Mesothelial cell of epicardium (in vitro differentiated cells): Measurements from ENCODE around the gene LYPD4. TPM values are rescaled to one million over a fixed set of nuclear protein-coding genes. Genes with fewer than 3 reads are reported as not detected.
A peak's percentile ranks its signal among the peaks of the same experiment; 100 is the strongest.
"Not testable (repeated sequence)": the region's sequence is repeated elsewhere in the genome, so short reads cannot be mapped to it uniquely, and the experiment has no call there.

Experiments
- DNase-seq, 2 experiments: peaks; one replicate each; pipeline ENCODE4 v3.0.0; 2021; ENCODE audit warnings: low spot score in 2 of 2; ENCODE audit not compliant: unreplicated experiment in 2 of 2
- H3K27ac Mint-ChIP-seq: 2 replicates; pipeline ENCODE4 v1.8.0; 2021; ENCODE audit warnings: mixed read lengths
- H3K27me3 Mint-ChIP-seq: 2 replicates; pipeline ENCODE4 v1.8.0; 2021; ENCODE audit warnings: low read depth, mixed read lengths
- H3K36me3 Mint-ChIP-seq: 2 replicates; pipeline ENCODE4 v1.8.0; 2021; ENCODE audit warnings: mixed read lengths
- H3K4me1 Mint-ChIP-seq: 2 replicates; pipeline ENCODE4 v1.8.0; 2021; ENCODE audit warnings: mixed read lengths
- H3K4me3 Mint-ChIP-seq: 2 replicates; pipeline ENCODE4 v1.8.0; 2021; ENCODE audit warnings: mild to moderate bottlenecking, moderate library complexity, mixed read lengths
- H3K9me3 Mint-ChIP-seq: 2 replicates; pipeline ENCODE4 v1.8.0; 2021; ENCODE audit warnings: mixed read lengths
- total RNA-seq: library from RNA; stranded (reverse); gene quantifications from 3 replicates; pipeline ENCODE4 v1.2.1, GENCODE V29; 2021
- TF ChIP-seq, protein P1 (sequence below): fragments of 200-600 bp; sonication (generic); IDR thresholded peaks from one replicate; pipeline ENCODE4 v1.5.0; 2021; ENCODE audit warnings: antibody characterized with exemption; ENCODE audit not compliant: unreplicated experiment

LYPD4 gene
- total RNA-seq, 1 donor from 2014 or later: not detected

DNA sequence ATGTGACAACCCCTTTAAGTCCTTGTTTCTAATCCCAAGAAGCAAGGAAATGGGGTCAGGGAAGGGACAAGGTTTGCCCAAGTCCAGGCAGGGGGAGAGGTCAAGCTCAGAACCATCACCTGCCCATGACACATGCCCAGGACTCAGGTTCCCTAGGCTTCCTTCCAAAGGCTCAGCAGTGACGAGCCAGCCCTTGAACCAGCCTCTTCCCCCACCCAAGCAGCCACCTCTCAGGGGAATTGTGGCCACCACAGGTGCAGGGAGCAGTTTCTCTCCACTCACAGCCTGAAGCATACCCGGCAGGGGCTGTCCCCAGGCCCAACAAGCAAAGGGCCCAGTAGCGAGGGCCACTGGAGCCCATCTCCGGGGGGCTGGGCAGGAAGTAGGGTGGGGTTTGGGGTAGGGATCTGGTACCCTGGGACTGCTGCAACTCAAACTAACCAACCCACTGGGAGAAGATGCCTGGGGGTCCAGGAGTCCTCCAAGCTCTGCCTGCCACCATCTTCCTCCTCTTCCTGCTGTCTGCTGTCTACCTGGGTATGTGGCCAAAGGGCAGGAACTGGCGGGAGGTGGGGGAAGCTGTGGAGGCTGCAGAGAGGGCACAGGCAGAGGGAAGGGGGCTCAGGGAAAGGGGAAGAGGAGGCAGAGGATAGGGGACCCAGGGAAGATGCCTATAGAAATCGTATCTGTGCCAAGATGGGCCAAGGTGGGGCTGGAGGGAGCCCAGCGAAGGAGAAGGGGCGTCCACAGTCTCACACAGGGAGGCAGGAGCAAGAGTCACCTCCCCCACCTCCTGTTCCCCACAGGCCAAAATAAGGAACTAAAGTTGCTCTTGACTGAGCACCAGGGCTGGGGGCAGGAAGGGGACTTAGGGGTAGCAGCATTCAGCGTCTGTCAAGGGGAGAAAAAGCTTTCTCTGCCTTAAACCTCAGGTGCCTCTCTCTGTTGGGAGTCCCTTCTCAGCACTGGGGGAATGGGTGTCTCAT lies 32.7 kb upstream of the LYPD4 start, which contains the start of gene CD79A:
CD79A (plus strand) TSS at position 433 of the 986 bp plus-strand sequence; CDS start at position 459, 26 bp downstream.
- H3K36me3 Mint-ChIP-seq: no peaks in the 10 kb centered on the region
- TF ChIP-seq, protein P1, sequence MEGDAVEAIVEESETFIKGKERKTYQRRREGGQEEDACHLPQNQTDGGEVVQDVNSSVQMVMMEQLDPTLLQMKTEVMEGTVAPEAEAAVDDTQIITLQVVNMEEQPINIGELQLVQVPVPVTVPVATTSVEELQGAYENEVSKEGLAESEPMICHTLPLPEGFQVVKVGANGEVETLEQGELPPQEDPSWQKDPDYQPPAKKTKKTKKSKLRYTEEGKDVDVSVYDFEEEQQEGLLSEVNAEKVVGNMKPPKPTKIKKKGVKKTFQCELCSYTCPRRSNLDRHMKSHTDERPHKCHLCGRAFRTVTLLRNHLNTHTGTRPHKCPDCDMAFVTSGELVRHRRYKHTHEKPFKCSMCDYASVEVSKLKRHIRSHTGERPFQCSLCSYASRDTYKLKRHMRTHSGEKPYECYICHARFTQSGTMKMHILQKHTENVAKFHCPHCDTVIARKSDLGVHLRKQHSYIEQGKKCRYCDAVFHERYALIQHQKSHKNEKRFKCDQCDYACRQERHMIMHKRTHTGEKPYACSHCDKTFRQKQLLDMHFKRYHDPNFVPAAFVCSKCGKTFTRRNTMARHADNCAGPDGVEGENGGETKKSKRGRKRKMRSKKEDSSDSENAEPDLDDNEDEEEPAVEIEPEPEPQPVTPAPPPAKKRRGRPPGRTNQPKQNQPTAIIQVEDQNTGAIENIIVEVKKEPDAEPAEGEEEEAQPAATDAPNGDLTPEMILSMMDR: no peak
- peaks cover 37% of the 10 kb centered on the region for H3K27me3 Mint-ChIP-seq
- DNase-seq: no peak
- H3K9me3 Mint-ChIP-seq: no peaks in the 10 kb centered on the region
- no peak within 1 kb of the TSS for H3K27ac Mint-ChIP-seq
- peaks cover under 1% of the 10 kb centered on the region for H3K4me1 Mint-ChIP-seq
- no peak within 1 kb of the TSS for H3K4me3 Mint-ChIP-seq

DNA sequence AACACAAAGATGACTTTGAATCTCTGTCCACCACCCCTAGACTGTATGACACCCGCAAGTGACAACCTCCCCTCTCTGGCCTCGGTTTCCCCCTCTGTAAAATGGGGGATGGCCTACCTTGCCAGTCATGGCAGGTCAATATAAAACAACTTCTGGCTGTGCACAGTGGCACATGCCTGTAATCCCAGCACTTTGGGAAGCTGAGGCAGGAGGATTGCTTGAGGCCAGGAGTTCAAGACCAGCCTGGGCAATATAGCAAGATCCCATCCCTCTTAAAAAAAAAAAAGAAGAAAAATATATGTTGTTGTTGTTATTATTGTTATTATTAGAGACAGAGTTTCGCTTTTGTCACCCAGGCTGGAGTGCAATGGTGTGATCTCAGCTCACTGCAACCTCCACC lies 31.5 kb upstream of the LYPD4 start:
- not testable (repeated sequence) for H3K9me3 Mint-ChIP-seq, H3K4me1 Mint-ChIP-seq, DNase-seq, H3K36me3 Mint-ChIP-seq, H3K27ac Mint-ChIP-seq, H3K4me3 Mint-ChIP-seq
- H3K27me3 Mint-ChIP-seq: peaks cover 30% of the 10 kb centered on the region

DNA sequence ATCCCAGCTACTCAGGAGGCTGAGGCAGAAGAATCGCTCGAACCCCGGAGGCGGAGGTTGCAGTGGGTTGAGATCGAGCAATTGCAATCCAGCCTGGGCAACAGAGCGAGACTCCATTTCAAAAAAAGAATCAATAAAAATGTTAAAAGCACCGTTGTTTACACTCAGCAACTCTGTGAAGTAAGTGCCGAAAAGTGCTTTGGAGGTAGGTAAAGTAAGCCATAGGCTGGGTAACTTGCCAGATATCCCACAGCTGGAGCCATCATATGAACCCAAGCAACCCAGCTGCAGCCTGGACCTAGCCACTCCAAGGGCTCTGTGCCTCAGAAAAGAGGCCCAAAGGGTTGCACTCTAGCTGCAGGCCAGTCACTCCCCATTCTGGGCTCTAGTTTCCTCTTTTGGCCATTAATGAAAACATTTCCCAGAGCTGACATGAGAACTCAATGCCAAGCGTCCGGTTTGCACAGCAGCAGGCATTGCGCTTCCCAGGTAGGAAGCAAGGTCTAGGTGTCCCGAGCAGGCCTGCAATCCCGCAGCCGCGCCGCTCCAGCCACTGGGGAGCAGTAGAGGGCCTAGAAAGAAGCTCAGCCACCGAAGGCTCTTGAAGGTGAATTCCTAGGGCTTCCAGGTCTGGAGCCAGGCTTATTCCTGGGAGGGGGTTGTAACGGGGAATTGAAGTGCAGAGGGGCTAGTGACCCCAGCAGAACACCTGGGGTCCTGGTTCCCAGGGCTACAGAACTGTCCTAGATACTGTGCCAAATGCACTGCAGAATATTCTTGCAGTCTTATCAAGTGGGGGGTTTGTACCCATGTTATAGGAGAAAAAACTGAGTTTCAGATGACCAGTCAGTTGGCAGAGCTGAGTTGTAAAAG lies 28.5 kb upstream of the LYPD4 start:
- Mint-ChIP-seq H3K27me3 (peaks cover 7% of the 10 kb centered on the region), H3K27ac (no peak overlapping the region), H3K9me3 (no peaks in the 10 kb centered on the region), H3K4me1 (peaks cover 2% of the 10 kb centered on the region), H3K36me3 (peaks cover 12% of the 10 kb centered on the region), H3K4me3 (no peak overlapping the region)
- peak in 1 of 2 experiments; percentile 71 for DNase-seq
- TF ChIP-seq, protein P1: no peak

DNA sequence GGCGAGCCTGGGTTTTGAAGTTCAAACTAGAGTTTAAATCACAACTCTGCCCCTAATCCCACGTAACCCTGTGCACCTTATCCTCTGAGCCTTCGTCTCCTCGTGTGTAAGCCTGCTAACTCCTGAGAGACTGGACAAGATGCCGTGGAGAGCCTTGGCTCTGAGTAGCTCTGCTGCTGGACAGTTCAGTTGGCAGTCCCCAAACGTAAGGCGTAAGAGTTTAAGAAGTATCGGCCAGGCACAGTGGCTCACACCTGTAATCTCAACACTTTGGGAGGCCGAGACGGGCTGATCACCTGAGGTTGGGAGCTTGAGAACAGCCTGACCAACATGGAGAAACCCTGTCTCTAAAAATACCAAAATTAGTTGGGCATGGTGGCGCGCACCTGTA lies 27.9 kb upstream of the LYPD4 start:
- Mint-ChIP-seq H3K4me3 (no peak overlapping the region), H3K27me3 (peaks cover 3% of the 10 kb centered on the region), H3K4me1 (peaks cover 5% of the 10 kb centered on the region), H3K9me3 (no peaks in the 10 kb centered on the region), H3K27ac (no peak overlapping the region), H3K36me3 (peaks cover 16% of the 10 kb centered on the region)
- TF ChIP-seq, protein P1: no peak
- no peak for DNase-seq

DNA sequence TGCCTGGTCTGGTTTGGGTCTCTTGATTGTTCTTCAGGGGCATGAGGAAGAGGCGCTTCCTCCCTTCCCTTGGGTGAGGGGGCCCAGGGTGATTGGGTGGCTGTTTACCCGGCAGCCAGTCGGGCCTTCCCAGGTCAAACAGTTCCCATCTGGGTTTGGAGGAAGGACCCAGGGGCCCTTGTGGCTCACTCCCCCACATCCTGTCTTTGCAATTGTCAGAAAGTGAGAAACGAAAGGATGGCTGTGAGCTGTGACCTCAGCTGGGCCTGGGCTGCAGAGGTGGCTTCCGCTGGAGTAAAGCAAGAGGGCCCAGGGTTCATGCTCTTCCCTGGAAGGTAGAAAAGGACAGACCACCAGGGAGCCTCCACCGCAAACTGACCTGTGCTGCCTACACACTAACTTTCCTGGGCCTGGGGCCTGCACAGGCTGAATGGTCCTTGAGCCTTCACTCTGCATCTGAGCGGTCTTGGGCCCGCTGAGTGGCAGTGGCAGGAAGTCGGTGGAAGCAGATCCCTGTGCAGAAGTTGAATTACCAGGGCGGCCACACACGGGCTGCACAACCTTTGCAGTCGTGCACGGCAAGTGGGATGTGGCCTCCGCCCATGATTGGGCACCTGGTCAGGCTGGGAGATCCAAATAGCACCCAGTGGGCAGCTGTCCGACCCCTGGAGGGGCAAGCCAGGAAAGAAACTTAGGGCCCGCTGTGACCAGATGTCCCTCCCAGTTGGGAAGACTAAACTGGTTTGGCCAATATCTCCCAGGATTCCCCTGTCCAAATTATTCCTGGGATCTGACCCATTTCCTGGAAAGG lies 27.3 kb upstream of the LYPD4 start:
- H3K36me3 Mint-ChIP-seq: peaks cover 16% of the 10 kb centered on the region
- H3K9me3 Mint-ChIP-seq: no peaks in the 10 kb centered on the region
- no peak overlapping the region for H3K4me3 Mint-ChIP-seq
- DNase-seq: no peak
- no peaks in the 10 kb centered on the region for H3K27me3 Mint-ChIP-seq
- TF ChIP-seq, protein P1: no peak
- peaks cover 5% of the 10 kb centered on the region for H3K4me1 Mint-ChIP-seq
- peak overlapping the region; percentile 34 for H3K27ac Mint-ChIP-seq
